ENCODE measurements around the gene EME1. TPM values are rescaled to one million over a fixed set of nuclear protein-coding genes. Genes with fewer than 3 reads are reported as not detected.

EME1 gene
- total RNA-seq, 1 experiment from 2014 or later, result 20.0 TPM

GRCh38 chr17:50382931-50383330 lies 9.9 kb downstream of the EME1 start:
- H3K9me3 ChIP-seq (ENCODE audit: low read length), result no peaks in the 10 kb centered on the region
- H3K4me1 ChIP-seq (ENCODE audit: insufficient read depth, low read length), result no peaks in the 10 kb centered on the region
- H2AFZ ChIP-seq (ENCODE audit: low read length), result no peak overlapping the region
- no peak overlapping the region for H3K4me3 ChIP-seq (ENCODE audit: low read length)
- no peak overlapping the region for H3K9ac ChIP-seq (ENCODE audit: low read length)
- H3K4me2 ChIP-seq (ENCODE audit: low read length), result no peak overlapping the region
- ChIA-PET CTCF (no interaction called here), POLR2A (ENCODE audit: unreplicated experiment) (no interaction called here)
- DNase-seq, result no peak
- no peak for ATAC-seq
- peaks cover 7% of the 10 kb centered on the region; the same call in 1 of the 2 replicates for H3K79me2 ChIP-seq (ENCODE audit: low read length)
- intact Hi-C loops (cut with micrococcal nuclease), result no loop called here
- TF ChIP-seq EZH2phosphoT487 (IDR thresholded peaks at IDR 0.05; ENCODE audit: borderline replicate concordance, low read length) (no peak), EZH2 (IDR thresholded peaks at IDR 0.05; ENCODE audit: low read length, unreplicated experiment) (no peak), CTCF (conservative IDR thresholded peaks at IDR 0.05; ENCODE audit: low read depth, low read length) (no peak)
- no peak overlapping the region for H3K27ac ChIP-seq (ENCODE audit: low read length)
- H3K9me2 ChIP-seq (replicated peaks; ENCODE audit: low read length), result no peaks in the 10 kb centered on the region
- peaks cover 80% of the 10 kb centered on the region for H3K36me3 ChIP-seq (ENCODE audit: low read depth, low read length)
- no peaks in the 10 kb centered on the region for H3K27me3 ChIP-seq (ENCODE audit: low read length)
- H3F3A ChIP-seq (ENCODE audit: low read length, unreplicated experiment), result no peaks in the 10 kb centered on the region
- no TSS peak for BruUV-seq (replicated peaks)
- H4K20me1 ChIP-seq (ENCODE audit: low read length), result no peaks in the 10 kb centered on the region

- BruUV-seq (replicated peaks), result no TSS peak
- peaks cover 11% of the 10 kb centered on the region for H3K4me1 ChIP-seq (ENCODE audit: insufficient read depth, low read length)
- no peak overlapping the region for H3K9ac ChIP-seq (ENCODE audit: low read length)
- intact Hi-C loops (cut with micrococcal nuclease), result no loop called here
- no peak overlapping the region for H3K27ac ChIP-seq (ENCODE audit: low read length)
- H3K27me3 ChIP-seq (ENCODE audit: low read length), result no peaks in the 10 kb centered on the region
- DNase-seq (no peak), ATAC-seq (no peak)
- H3K9me2 ChIP-seq (replicated peaks; ENCODE audit: low read length), result no peaks in the 10 kb centered on the region
- H3K4me2 ChIP-seq (ENCODE audit: low read length), result no peak overlapping the region
- no peak overlapping the region for H3K4me3 ChIP-seq (ENCODE audit: low read length)
- H3K79me2 ChIP-seq (ENCODE audit: low read length), result peaks cover 37% of the 10 kb centered on the region
- H4K20me1 ChIP-seq (ENCODE audit: low read length), result peaks cover 15% of the 10 kb centered on the region
- H3K9me3 ChIP-seq (ENCODE audit: low read length), result no peaks in the 10 kb centered on the region
- ChIA-PET POLR2A (ENCODE audit: unreplicated experiment) (no interaction called here), CTCF (no interaction called here)
- H3F3A ChIP-seq (ENCODE audit: low read length, unreplicated experiment), result peaks cover 4% of the 10 kb centered on the region
- TF ChIP-seq EZH2phosphoT487 (IDR thresholded peaks at IDR 0.05; ENCODE audit: borderline replicate concordance, low read length) (no peak), CTCF (conservative IDR thresholded peaks at IDR 0.05; ENCODE audit: low read depth, low read length) (no peak), EZH2 (IDR thresholded peaks at IDR 0.05; ENCODE audit: low read length, unreplicated experiment) (no peak)
- no peak overlapping the region for H2AFZ ChIP-seq (ENCODE audit: low read length)
- peaks cover 94% of the 10 kb centered on the region for H3K36me3 ChIP-seq (ENCODE audit: low read depth, low read length)
These were observed 13.5 kb downstream of the EME1 start for GRCh38 chr17:50386510-50386909.

GRCh38 chr17:50388728-50389127 lies 15.7 kb downstream of the EME1 start:
- no peak for ATAC-seq
- peaks cover 29% of the 10 kb centered on the region for H4K20me1 ChIP-seq (ENCODE audit: low read length)
- H3K4me3 ChIP-seq (ENCODE audit: low read length), result no peak overlapping the region
- H3K27ac ChIP-seq (ENCODE audit: low read length), result no peak overlapping the region
- no peaks in the 10 kb centered on the region for H3K27me3 ChIP-seq (ENCODE audit: low read length)
- TF ChIP-seq EZH2 (IDR thresholded peaks at IDR 0.05; ENCODE audit: low read length, unreplicated experiment) (no peak), CTCF (conservative IDR thresholded peaks at IDR 0.05; ENCODE audit: low read depth, low read length) (no peak), EZH2phosphoT487 (IDR thresholded peaks at IDR 0.05; ENCODE audit: borderline replicate concordance, low read length) (no peak)
- H2AFZ ChIP-seq (ENCODE audit: low read length), result no peak overlapping the region
- peaks cover 32% of the 10 kb centered on the region for H3K4me1 ChIP-seq (ENCODE audit: insufficient read depth, low read length)
- ChIA-PET POLR2A (ENCODE audit: unreplicated experiment) (no interaction called here), CTCF (no interaction called here)
- BruUV-seq (replicated peaks), result no TSS peak
- H3K36me3 ChIP-seq (ENCODE audit: low read depth, low read length), result peaks cover 90% of the 10 kb centered on the region
- DNase-seq, result no peak
- H3K4me2 ChIP-seq (ENCODE audit: low read length), result no peak overlapping the region
- no peaks in the 10 kb centered on the region for H3K9me2 ChIP-seq (replicated peaks; ENCODE audit: low read length)
- H3K9me3 ChIP-seq (ENCODE audit: low read length), result no peaks in the 10 kb centered on the region
- no peak overlapping the region for H3K9ac ChIP-seq (ENCODE audit: low read length)
- H3K79me2 ChIP-seq (ENCODE audit: low read length), result peaks cover 47% of the 10 kb centered on the region
- peaks cover 19% of the 10 kb centered on the region for H3F3A ChIP-seq (ENCODE audit: low read length, unreplicated experiment)
- intact Hi-C loops (cut with micrococcal nuclease), result no loop called here
